ENCODE measurements around the gene APIP. TPM values are rescaled to one million over a fixed set of nuclear protein-coding genes. Genes with fewer than 3 reads are reported as not detected.
"Not testable (repeated sequence)": the region's sequence is repeated elsewhere in the genome, so short reads cannot be mapped to it uniquely, and the experiment has no call there.

The APIP gene
- total RNA-seq, 4 donors from 2014 or later, result 35.6 to 54.3 (median 39.0) TPM

- Histone ChIP-seq H3K4me3 (replicated peaks in 1 of 3) (no peak overlapping the region), H3K36me3 (no peaks in the 10 kb centered on the region), H3K4me1 (no peaks in the 10 kb centered on the region), H3K27me3 (no peaks in the 10 kb centered on the region), H3K9me3 (no peaks in the 10 kb centered on the region), H3K27ac (no peak overlapping the region)
- intact Hi-C loops (cut with DNase I), result no loop called here
- no peak for TF ChIP-seq POLR2A (IDR thresholded peaks at IDR 0.05)
- TF ChIP-seq, protein P1, sequence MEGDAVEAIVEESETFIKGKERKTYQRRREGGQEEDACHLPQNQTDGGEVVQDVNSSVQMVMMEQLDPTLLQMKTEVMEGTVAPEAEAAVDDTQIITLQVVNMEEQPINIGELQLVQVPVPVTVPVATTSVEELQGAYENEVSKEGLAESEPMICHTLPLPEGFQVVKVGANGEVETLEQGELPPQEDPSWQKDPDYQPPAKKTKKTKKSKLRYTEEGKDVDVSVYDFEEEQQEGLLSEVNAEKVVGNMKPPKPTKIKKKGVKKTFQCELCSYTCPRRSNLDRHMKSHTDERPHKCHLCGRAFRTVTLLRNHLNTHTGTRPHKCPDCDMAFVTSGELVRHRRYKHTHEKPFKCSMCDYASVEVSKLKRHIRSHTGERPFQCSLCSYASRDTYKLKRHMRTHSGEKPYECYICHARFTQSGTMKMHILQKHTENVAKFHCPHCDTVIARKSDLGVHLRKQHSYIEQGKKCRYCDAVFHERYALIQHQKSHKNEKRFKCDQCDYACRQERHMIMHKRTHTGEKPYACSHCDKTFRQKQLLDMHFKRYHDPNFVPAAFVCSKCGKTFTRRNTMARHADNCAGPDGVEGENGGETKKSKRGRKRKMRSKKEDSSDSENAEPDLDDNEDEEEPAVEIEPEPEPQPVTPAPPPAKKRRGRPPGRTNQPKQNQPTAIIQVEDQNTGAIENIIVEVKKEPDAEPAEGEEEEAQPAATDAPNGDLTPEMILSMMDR (IDR thresholded peaks at IDR 0.05), result no peak
- 92 to 97% methylated on average over 5 of the region's 5 CpGs for WGBS, 2 donors
- no peak for DNase-seq
Measured at GRCh38 chr11:34899633-34900016, 16.6 kb downstream of the APIP start.

- 97 to 98% methylated on average over 10 of the region's 10 CpGs for WGBS, 2 donors
Measured at GRCh38 chr11:34898474-34898873, 17.7 kb downstream of the APIP start.

DNA sequence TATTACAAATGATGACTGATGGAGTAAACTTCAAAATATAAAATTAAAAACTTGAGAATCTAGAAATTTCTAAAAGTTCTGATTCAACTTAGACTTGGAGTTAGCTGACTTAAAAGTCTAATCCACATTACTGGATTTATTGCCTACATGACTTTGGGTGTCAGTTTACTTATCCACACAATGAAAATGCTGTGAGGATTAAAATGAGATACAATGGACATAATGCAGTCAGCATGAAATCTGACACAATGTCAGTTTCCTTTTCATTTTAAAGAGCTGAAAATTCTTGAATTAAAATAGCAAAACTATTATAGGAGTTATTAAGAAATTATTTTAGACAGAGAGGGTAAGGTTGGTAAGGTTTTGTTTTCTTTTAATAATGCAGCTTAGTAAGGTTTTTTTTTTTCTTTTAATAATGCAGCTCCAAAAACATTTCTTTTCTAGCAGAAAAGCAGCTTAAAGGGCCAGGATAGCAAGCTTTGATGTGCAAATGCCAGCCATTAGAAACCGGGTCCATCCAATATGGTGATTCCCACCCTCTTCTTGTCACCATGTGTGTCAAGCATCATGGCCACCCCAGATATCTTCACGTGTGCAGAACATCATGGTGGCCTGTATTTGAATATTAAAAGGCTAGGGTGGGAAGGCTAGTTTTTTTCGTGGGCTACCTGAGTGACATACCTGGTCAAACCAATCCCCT lies 18.9 kb downstream of the APIP start:
- no peaks in the 10 kb centered on the region for H3K27me3 ChIP-seq
- WGBS, 2 donors, result 93 to 97% methylated on average over 3 of the region's 3 CpGs
- H3K4me1 ChIP-seq, result no peaks in the 10 kb centered on the region
- intact Hi-C loops (cut with DNase I), result no loop called here
- no peak for TF ChIP-seq POLR2A (IDR thresholded peaks at IDR 0.05)
- TF ChIP-seq, protein P1 (IDR thresholded peaks at IDR 0.05), result no peak
- no peak overlapping the region for H3K4me3 ChIP-seq (replicated peaks in 1 of 3)
- H3K9me3 ChIP-seq, result no peaks in the 10 kb centered on the region
- H3K36me3 ChIP-seq, result no peaks in the 10 kb centered on the region
- DNase-seq, result no peak
- no peak overlapping the region for H3K27ac ChIP-seq

More at GRCh38 chr11:34898474-34898873, 17.7 kb downstream of the APIP start:
- Histone ChIP-seq H3K36me3 (no peaks in the 10 kb centered on the region), H3K27ac (no peak overlapping the region), H3K4me3 (replicated peaks in 1 of 3) (no peak overlapping the region), H3K9me3 (no peaks in the 10 kb centered on the region), H3K4me1 (no peaks in the 10 kb centered on the region), H3K27me3 (no peaks in the 10 kb centered on the region)
- no peak for DNase-seq
- intact Hi-C loops (cut with DNase I), result no loop called here
- TF ChIP-seq, protein P1 (IDR thresholded peaks at IDR 0.05), result no peak
- no peak for TF ChIP-seq POLR2A (IDR thresholded peaks at IDR 0.05)

GRCh38 chr11:34896191-34896590 lies 20.0 kb downstream of the APIP start:
- H3K27me3 ChIP-seq; DNase-seq; H3K9me3 ChIP-seq; H3K27ac ChIP-seq; H3K36me3 ChIP-seq; H3K4me1 ChIP-seq; H3K4me3 ChIP-seq (replicated peaks in 1 of 3); intact Hi-C loops (cut with DNase I): not testable (repeated sequence)
- WGBS, 2 donors, result 95 to 99% methylated on average over 3 of the region's 3 CpGs

DNA sequence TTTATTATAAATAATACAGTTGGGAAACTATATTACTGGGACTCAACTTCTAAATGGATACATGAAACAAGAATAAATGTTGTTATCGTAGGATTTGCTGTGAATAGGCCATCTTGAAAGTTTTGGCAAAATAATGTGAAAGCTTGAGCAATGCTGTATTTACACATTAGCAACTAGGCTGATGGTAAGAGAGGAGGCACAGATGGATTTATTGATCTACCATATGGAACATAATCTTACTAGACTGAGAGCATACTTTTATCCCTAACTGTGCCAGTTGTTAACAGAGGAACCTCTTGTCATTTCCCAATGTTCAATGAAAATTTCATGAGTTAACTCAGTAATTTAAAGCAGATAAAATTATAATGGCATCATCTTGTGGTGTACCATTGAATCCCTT lies 22.8 kb downstream of the APIP start:
- Histone ChIP-seq H3K4me3 (replicated peaks in 1 of 3) (no peak overlapping the region), H3K4me1 (no peaks in the 10 kb centered on the region), H3K27me3 (no peaks in the 10 kb centered on the region), H3K36me3 (no peaks in the 10 kb centered on the region), H3K27ac (no peak overlapping the region), H3K9me3 (no peaks in the 10 kb centered on the region)
- TF ChIP-seq POLR2A (IDR thresholded peaks at IDR 0.05), result no peak
- TF ChIP-seq, protein P1 (IDR thresholded peaks at IDR 0.05), result no peak
- no peak for DNase-seq
- intact Hi-C loops (cut with DNase I), result no loop called here
- 93 to 98% methylated on average over 1 of the region's 1 CpG for WGBS, 2 donors

All from thyroid gland (tissue), 4 donors.